HG03571 (cell line): ENCODE results near the gene FOXI1.
"Not testable (repeated sequence)": the region's sequence is repeated elsewhere in the genome, so short reads cannot be mapped to it uniquely, and the experiment has no call there.

ENCODE experiments used
- ATAC-seq: cut with Tn5 transposase; IDR thresholded peaks from one replicate; pipeline ENCODE4 v1.9.1; 2021; ENCODE audit not compliant: unreplicated experiment

Gene FOXI1

GRCh38 chr5:170092455-170093101, 13.1 kb upstream of the FOXI1 start:
- ATAC-seq = no peak

- ATAC-seq = not testable (repeated sequence)
Measured at GRCh38 chr5:170094329-170094728, 11.4 kb upstream of the FOXI1 start.

- no peak for ATAC-seq
Measured at GRCh38 chr5:170095646-170096045, 10.1 kb upstream of the FOXI1 start.

GRCh38 chr5:170097934-170098333, 7.8 kb upstream of the FOXI1 start:
- ATAC-seq = no peak

GRCh38 chr5:170100066-170100943, 5.4 kb upstream of the FOXI1 start:
- no peak for ATAC-seq

GRCh38 chr5:170103447-170103846, 2.2 kb upstream of the FOXI1 start:
- no peak for ATAC-seq

GRCh38 chr5:170104299-170104698, 1.4 kb upstream of the FOXI1 start:
- no peak for ATAC-seq

- ATAC-seq = no peak
Measured at GRCh38 chr5:170104710-170105109, 987 bp upstream of the FOXI1 start.

- no peak for ATAC-seq
Measured at GRCh38 chr5:170107674-170108073, 2.0 kb downstream of the FOXI1 start.

- ATAC-seq = no peak
Measured at GRCh38 chr5:170108266-170108785, 2.6 kb downstream of the FOXI1 start.

GRCh38 chr5:170109059-170110031, 3.6 kb downstream of the FOXI1 start:
- ATAC-seq = no peak

GRCh38 chr5:170110403-170111087, 4.8 kb downstream of the FOXI1 start:
- ATAC-seq = no peak

GRCh38 chr5:170111088-170111785, 5.5 kb downstream of the FOXI1 start:
- ATAC-seq = no peak

GRCh38 chr5:170112876-170113521, 7.3 kb downstream of the FOXI1 start:
- no peak for ATAC-seq

- no peak for ATAC-seq
Measured at GRCh38 chr5:170113522-170113900, 7.8 kb downstream of the FOXI1 start.

GRCh38 chr5:170114271-170114670, 8.6 kb downstream of the FOXI1 start:
- no peak for ATAC-seq

GRCh38 chr5:170115925-170116324, 10.2 kb downstream of the FOXI1 start:
- ATAC-seq = no peak

- no peak for ATAC-seq
Measured at GRCh38 chr5:170117736-170118135, 12.0 kb downstream of the FOXI1 start.

- ATAC-seq = no peak
Measured at GRCh38 chr5:170120576-170120975, 14.9 kb downstream of the FOXI1 start.
